ENCODE measurements around the gene STRBP. TPM values are rescaled to one million over a fixed set of nuclear protein-coding genes. Genes with fewer than 3 reads are reported as not detected.

The STRBP gene
- total RNA-seq, 3 donors from 2014 or later: 39.8 to 45.0 (median 44.2) TPM

DNA sequence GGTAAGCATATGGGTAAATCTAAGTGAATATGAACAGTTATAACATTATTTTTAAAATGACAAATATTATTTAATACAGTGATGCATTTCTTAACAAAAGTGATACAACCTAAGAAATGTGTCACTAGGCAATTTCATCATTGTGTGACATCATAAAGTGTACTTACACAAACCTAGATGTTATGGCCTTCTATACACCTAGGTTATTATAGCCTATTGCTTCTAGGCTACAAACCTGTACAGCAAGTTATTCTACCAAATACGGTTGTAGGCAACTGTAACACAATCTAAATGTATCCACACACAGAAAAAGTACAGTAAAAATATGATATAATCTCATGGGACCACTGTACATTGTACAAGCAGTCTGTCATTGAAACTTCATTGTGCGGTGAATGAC lies 48.3 kb downstream of the STRBP start:
- no peak for DNase-seq
- H3K9me3 ChIP-seq: no peaks in the 10 kb centered on the region
- H3K4me3 ChIP-seq: no peak overlapping the region
- H3K4me1 ChIP-seq (ENCODE audit: low read depth): no peaks in the 10 kb centered on the region
- TF ChIP-seq, protein P1, sequence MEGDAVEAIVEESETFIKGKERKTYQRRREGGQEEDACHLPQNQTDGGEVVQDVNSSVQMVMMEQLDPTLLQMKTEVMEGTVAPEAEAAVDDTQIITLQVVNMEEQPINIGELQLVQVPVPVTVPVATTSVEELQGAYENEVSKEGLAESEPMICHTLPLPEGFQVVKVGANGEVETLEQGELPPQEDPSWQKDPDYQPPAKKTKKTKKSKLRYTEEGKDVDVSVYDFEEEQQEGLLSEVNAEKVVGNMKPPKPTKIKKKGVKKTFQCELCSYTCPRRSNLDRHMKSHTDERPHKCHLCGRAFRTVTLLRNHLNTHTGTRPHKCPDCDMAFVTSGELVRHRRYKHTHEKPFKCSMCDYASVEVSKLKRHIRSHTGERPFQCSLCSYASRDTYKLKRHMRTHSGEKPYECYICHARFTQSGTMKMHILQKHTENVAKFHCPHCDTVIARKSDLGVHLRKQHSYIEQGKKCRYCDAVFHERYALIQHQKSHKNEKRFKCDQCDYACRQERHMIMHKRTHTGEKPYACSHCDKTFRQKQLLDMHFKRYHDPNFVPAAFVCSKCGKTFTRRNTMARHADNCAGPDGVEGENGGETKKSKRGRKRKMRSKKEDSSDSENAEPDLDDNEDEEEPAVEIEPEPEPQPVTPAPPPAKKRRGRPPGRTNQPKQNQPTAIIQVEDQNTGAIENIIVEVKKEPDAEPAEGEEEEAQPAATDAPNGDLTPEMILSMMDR (IDR thresholded peaks at IDR 0.05): no peak
- no peaks in the 10 kb centered on the region for H3K36me3 ChIP-seq (ENCODE audit: low read depth)
- intact Hi-C loops (cut with DNase I, micrococcal nuclease): no loop called here
- peak; percentile 60 for ATAC-seq

DNA sequence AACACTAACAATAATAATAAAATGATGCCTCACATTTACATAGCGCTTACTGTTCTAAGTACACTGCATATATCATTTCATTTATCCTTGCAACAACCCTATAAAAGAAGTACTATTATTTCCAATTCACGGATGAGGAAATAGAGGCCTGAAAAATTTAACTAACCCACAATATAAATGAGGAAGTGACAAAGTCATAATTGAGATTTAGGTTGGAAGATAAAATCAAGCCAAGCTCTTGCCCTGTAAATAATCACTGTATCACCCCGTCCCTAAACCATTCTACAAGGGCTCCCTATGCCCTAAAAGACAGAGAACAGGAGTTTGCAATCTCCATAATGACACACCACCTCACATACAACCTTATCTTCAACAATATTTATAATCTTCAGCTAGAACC lies 49.6 kb downstream of the STRBP start:
- ATAC-seq (no peak), DNase-seq (no peak)
- intact Hi-C loops (cut with DNase I, micrococcal nuclease): no loop called here
- Histone ChIP-seq H3K4me1 (ENCODE audit: low read depth) (no peaks in the 10 kb centered on the region), H3K36me3 (ENCODE audit: low read depth) (no peaks in the 10 kb centered on the region), H3K4me3 (no peak overlapping the region), H3K9me3 (no peaks in the 10 kb centered on the region)
- TF ChIP-seq, protein P1 (IDR thresholded peaks at IDR 0.05): no peak

DNA sequence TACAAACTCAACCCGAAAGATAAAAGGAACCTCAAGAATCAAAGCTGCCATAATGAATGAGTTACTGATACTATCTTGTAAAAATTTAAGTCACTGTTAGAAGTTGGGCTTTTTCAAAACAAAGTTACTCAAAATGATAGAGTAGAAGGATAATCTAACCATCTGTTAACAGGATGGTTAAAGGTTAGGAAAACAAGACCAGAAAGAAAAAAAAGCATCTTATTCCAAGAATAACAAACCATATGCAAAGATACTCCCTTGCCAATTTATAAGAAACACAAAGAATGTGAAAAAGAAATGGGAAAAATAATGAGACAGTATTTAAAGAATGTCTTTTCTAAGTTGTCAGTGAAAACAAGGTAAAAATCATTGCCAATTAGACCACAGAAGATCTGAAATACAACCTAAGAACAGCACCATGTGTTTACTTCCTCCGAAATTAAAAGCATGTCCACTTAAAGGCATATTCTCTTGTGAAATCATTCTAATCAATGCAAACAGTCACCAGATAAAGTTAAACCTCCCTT lies 51.2 kb downstream of the STRBP start:
- H3K4me3 ChIP-seq: no peak overlapping the region
- ATAC-seq (no peak), DNase-seq (no peak)
- intact Hi-C loops (cut with DNase I, micrococcal nuclease): no loop called here
- H3K36me3 ChIP-seq (ENCODE audit: low read depth): no peaks in the 10 kb centered on the region
- no peaks in the 10 kb centered on the region for H3K9me3 ChIP-seq
- no peaks in the 10 kb centered on the region for H3K4me1 ChIP-seq (ENCODE audit: low read depth)
- TF ChIP-seq, protein P1 (IDR thresholded peaks at IDR 0.05): no peak

DNA sequence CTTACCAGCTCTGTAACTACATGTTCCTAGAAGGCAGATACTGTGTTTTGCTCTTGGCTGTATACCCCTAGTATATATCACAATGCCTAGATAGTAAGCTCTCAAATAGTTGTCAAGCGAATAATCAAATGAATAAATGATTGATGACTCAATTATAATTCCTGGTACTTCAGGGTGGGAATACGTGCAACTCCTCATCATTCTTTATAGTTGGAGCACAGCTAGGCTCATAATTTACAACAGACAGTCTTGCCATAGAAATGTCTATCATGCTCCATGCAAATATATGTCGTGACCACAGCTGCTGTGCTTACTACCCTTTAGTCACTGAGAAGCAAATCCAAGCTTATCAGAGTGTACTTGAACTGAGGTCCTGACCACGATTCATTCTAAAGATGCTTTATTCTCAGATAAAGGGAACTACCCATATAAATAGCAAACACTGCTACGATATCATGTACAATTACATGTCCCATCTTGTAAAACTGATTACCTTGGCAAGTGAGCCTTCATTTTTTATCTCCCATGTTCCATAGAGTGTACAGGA lies 52.1 kb downstream of the STRBP start:
- Histone ChIP-seq H3K4me1 (ENCODE audit: low read depth) (no peaks in the 10 kb centered on the region), H3K9me3 (no peaks in the 10 kb centered on the region), H3K4me3 (no peak overlapping the region), H3K36me3 (ENCODE audit: low read depth) (no peaks in the 10 kb centered on the region)
- DNase-seq: no peak
- TF ChIP-seq, protein P1 (IDR thresholded peaks at IDR 0.05): no peak
- intact Hi-C loops (cut with DNase I, micrococcal nuclease): no loop called here
- no peak for ATAC-seq

DNA sequence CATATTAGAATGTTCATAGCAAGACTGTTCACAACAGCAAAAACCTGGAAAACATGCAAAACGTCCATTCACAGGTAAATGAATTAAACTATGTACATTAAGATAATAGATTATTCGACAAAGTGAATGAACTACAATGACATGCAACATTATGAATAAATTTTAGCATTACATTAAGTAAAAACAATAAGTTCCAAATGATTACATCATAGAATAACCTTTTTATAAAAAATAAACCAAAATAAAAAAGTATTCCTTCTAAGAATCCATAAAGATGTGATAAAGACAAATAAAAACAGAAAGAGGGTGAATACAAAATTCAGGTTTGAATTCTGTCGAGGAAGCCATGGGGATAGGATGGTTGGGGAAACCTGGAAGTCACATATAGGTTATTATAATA lies 57.3 kb downstream of the STRBP start:
- DNase-seq: no peak
- Histone ChIP-seq H3K9me3 (no peaks in the 10 kb centered on the region), H3K4me1 (ENCODE audit: low read depth) (no peaks in the 10 kb centered on the region), H3K4me3 (no peak overlapping the region), H3K36me3 (ENCODE audit: low read depth) (no peaks in the 10 kb centered on the region)
- ATAC-seq: no peak
- TF ChIP-seq, protein P1 (IDR thresholded peaks at IDR 0.05): no peak
- intact Hi-C loops (cut with DNase I, micrococcal nuclease): no loop called here
